HG03196 (cell line): ENCODE data around the gene CPT1A.
A peak's percentile ranks its signal among the peaks of the same experiment; 100 is the strongest.

Source experiments
- ATAC-seq: cut with Tn5 transposase; IDR thresholded peaks from one replicate; pipeline ENCODE4 v1.9.1; 2021; ENCODE audit not compliant: unreplicated experiment

Gene CPT1A

GRCh38 chr11:68762481-68762880, 79.2 kb downstream of the CPT1A start:
- no peak for ATAC-seq

GRCh38 chr11:68761801-68762200, 79.9 kb downstream of the CPT1A start:
- ATAC-seq: no peak

- ATAC-seq: no peak
These were observed 81.7 kb downstream of the CPT1A start for GRCh38 chr11:68759991-68760390.

GRCh38 chr11:68757711-68758110, 84.0 kb downstream of the CPT1A start:
- no peak for ATAC-seq

- ATAC-seq: no peak
These were observed 85.4 kb downstream of the CPT1A start for GRCh38 chr11:68756171-68756766.

- ATAC-seq: no peak
These were observed 88.4 kb downstream of the CPT1A start for GRCh38 chr11:68753300-68753699.

- ATAC-seq: peak; percentile 55
These were observed 90.3 kb downstream of the CPT1A start, which contains the start of gene TESMIN for GRCh38 chr11:68751331-68751856. Gene TESMIN, minus strand, starts transcription at chr11:68751520. Its CDS starts 860 bp downstream, at chr11:68750660.

- ATAC-seq: no peak
These were observed 90.8 kb downstream of the CPT1A start for GRCh38 chr11:68751004-68751325.

- no peak for ATAC-seq
These were observed 91.3 kb downstream of the CPT1A start for GRCh38 chr11:68750195-68751003.

- ATAC-seq: no peak
These were observed 92.2 kb downstream of the CPT1A start for GRCh38 chr11:68749229-68750123.

- no peak for ATAC-seq
These were observed 93.7 kb downstream of the CPT1A start for GRCh38 chr11:68748061-68748460.

- ATAC-seq: no peak
These were observed 98.2 kb downstream of the CPT1A start for GRCh38 chr11:68743539-68743938.

- no peak for ATAC-seq
These were observed 100.3 kb downstream of the CPT1A start for GRCh38 chr11:68741463-68741862.

- no peak for ATAC-seq
These were observed 106.1 kb downstream of the CPT1A start for GRCh38 chr11:68735646-68736045.

GRCh38 chr11:68735125-68735524, 106.6 kb downstream of the CPT1A start:
- ATAC-seq: no peak

GRCh38 chr11:68734111-68734510, 107.6 kb downstream of the CPT1A start:
- no peak for ATAC-seq

GRCh38 chr11:68727783-68728182, 113.9 kb downstream of the CPT1A start:
- ATAC-seq: no peak

GRCh38 chr11:68724293-68724692, 117.4 kb downstream of the CPT1A start:
- no peak for ATAC-seq

- ATAC-seq: no peak
These were observed 119.6 kb downstream of the CPT1A start for GRCh38 chr11:68722143-68722542.

GRCh38 chr11:68721075-68721474, 120.6 kb downstream of the CPT1A start:
- no peak for ATAC-seq

- ATAC-seq: no peak
These were observed 126.1 kb downstream of the CPT1A start for GRCh38 chr11:68715456-68716122.
